ENCODE results near the gene RIPK4. TPM values are rescaled to one million over a fixed set of nuclear protein-coding genes. Genes with fewer than 3 reads are reported as not detected.

Gene RIPK4
- total RNA-seq, 3 donors from 2014 or later = 5.1 to 14.8 (median 10.2) TPM

DNA sequence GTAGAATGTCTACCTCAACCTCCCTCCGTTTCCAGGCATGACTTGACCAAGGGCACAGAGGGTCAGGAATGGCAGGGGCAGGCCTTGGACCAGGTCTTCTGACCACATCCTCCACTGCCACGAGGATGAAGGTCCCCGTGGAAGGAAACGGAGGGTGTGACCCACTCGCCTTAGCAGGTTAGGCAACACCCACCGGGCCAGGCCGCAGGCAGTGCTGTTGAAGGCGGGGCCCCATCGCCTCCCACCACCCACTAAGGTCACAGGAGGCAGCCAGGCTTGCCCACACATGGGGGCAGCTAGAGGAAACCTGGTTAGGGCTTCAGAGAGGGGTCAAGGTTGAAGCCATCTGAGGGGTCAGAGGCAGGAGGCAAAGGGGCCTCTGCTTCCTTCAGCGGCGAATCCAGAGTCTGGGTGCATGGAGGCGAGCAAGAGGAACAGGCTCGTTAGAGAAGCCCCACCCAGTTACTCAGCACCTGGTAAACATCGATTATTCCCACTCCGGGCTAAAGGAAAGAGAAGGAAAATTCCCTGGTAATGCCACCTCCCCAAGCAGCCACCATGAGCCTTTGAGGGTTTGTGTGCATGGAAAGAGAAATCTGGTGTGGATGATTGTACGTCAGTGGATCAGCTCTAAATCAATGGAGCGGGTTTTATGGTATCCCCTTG lies 37.0 kb downstream of the RIPK4 start:
- TF ChIP-seq, protein P1, sequence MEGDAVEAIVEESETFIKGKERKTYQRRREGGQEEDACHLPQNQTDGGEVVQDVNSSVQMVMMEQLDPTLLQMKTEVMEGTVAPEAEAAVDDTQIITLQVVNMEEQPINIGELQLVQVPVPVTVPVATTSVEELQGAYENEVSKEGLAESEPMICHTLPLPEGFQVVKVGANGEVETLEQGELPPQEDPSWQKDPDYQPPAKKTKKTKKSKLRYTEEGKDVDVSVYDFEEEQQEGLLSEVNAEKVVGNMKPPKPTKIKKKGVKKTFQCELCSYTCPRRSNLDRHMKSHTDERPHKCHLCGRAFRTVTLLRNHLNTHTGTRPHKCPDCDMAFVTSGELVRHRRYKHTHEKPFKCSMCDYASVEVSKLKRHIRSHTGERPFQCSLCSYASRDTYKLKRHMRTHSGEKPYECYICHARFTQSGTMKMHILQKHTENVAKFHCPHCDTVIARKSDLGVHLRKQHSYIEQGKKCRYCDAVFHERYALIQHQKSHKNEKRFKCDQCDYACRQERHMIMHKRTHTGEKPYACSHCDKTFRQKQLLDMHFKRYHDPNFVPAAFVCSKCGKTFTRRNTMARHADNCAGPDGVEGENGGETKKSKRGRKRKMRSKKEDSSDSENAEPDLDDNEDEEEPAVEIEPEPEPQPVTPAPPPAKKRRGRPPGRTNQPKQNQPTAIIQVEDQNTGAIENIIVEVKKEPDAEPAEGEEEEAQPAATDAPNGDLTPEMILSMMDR (IDR thresholded peaks at IDR 0.05) = no peak
- Histone ChIP-seq H3K4me1 (ENCODE audit: low read depth) (no peaks in the 10 kb centered on the region), H3K4me3 (no peak overlapping the region), H3K9me3 (no peaks in the 10 kb centered on the region), H3K36me3 (ENCODE audit: low read depth) (no peaks in the 10 kb centered on the region)
- intact Hi-C loops (cut with DNase I, micrococcal nuclease) = no loop called here
- DNase-seq (no peak), ATAC-seq (peak; percentile 72)

DNA sequence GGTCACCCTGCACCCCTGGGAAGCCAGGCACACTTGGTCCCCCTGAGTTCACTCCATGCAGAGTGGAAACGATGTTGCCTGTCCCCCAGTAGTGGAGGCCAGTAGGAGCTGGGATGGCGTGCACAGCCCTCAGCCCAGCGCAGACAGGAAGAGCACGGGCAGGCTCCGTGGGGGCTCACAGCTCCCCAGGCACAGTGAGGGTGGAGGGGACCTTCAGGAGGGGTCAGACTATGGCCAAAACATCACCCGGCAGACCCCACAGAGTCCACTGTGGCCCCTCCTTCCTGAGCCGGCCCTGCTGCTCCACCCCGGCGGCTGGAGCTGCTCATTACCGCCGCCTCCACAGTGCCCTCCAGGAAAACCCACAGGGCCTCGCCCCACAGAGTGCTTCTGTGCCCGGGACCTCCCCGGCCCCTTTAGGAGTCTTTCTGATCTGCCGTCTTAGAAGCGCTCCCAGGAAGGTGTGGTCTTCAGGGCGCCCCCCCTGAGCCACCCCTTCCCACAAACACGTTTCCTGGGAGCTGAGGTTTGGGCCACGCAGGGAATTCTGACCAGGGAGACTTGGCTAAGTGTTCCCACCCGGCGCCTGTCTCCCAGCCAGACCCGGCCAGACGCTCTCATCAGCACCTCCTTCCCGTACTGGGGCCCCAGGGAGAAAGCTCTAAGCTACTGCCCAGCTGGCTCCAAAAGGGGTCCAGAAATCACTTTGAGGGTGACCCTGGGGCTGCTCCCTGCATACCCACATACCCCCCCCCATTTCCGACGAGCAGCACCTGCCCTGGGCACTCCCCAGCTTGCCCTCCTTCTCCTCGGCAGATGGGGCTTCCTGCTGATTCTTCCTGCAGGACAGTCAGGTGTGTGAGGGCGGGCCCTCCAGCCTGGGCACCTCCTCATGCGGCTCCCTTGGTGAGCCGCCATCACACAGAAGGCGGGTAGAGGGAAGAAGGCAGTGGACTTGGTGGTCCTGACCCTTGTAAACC lies 38.8 kb downstream of the RIPK4 start:
- Histone ChIP-seq H3K4me1 (ENCODE audit: low read depth) (no peaks in the 10 kb centered on the region), H3K9me3 (no peaks in the 10 kb centered on the region), H3K36me3 (ENCODE audit: low read depth) (no peaks in the 10 kb centered on the region), H3K4me3 (no peak overlapping the region)
- peak in 1 of 3 donors; percentile 37 for DNase-seq
- TF ChIP-seq, protein P1 (IDR thresholded peaks at IDR 0.05) = no peak
- intact Hi-C loops (cut with DNase I, micrococcal nuclease) = no loop called here
- no peak for ATAC-seq

DNA sequence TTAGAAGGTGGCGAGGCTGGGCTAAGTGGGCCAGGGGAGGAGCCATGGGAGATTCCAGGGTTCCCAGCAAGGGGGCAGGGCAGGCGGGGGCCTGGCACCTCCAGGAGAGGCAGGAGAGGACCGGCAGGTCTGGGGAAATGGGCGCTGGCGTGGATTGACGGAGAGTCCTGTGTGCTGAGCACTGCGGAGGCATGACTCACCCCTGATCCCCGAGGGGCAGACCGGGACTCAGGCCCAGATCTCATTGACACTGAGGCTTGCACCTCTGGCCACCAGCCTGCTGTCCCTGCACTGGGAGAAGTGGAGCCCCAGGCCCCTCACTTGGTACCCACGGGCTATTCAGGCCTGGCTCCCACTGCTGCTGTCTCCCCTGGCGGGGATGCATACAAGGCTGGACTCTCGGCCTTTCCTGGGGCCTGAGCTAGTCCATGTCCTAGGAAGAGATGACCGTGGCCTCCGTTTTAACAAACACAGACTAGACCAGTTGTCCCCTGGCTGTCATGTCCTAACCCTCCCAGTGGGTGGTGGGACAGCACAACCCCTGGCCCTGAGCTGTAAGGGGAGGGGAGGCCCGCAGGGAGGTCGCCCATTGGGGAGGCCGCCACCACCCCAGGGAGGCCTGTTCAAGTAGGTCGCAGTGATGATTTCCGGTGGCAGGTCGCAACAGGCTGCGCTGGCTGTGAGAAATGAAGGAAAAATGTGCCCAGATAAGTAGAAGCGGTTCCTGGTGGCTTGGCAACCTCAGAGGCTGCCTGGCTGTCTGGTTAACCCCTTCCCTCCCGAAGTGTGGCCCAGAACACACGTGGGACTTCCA lies 39.7 kb downstream of the RIPK4 start:
- TF ChIP-seq, protein P1 (IDR thresholded peaks at IDR 0.05) = no peak
- Histone ChIP-seq H3K4me3 (no peak overlapping the region), H3K4me1 (ENCODE audit: low read depth) (no peaks in the 10 kb centered on the region), H3K36me3 (ENCODE audit: low read depth) (no peaks in the 10 kb centered on the region), H3K9me3 (no peaks in the 10 kb centered on the region)
- intact Hi-C loops (cut with DNase I, micrococcal nuclease) = no loop called here
- ATAC-seq (no peak), DNase-seq (peak in 2 of 3 donors; percentile 23)

DNA sequence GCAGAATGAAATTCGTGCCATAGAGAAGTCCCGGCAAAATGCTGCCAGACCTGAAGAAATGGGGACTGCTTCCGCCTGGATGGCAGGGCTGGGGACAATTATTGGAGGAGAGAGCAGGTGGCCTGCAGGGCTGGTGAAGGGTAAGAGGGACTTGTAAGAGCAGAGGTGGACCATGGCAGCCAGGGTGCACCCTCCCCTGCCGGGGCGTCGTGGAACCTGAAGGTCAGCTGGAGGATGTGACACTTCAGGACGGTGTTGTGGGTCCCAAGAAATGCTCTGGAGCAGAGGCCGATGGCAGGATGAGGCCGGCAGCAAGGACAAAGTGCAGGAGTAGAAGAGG lies 40.3 kb downstream of the RIPK4 start:
- ATAC-seq (no peak), DNase-seq (no peak)
- Histone ChIP-seq H3K36me3 (ENCODE audit: low read depth) (no peaks in the 10 kb centered on the region), H3K4me1 (ENCODE audit: low read depth) (no peaks in the 10 kb centered on the region), H3K9me3 (no peaks in the 10 kb centered on the region), H3K4me3 (no peak overlapping the region)
- intact Hi-C loops (cut with DNase I, micrococcal nuclease) = no loop called here
- TF ChIP-seq, protein P1 (IDR thresholded peaks at IDR 0.05) = no peak

DNA sequence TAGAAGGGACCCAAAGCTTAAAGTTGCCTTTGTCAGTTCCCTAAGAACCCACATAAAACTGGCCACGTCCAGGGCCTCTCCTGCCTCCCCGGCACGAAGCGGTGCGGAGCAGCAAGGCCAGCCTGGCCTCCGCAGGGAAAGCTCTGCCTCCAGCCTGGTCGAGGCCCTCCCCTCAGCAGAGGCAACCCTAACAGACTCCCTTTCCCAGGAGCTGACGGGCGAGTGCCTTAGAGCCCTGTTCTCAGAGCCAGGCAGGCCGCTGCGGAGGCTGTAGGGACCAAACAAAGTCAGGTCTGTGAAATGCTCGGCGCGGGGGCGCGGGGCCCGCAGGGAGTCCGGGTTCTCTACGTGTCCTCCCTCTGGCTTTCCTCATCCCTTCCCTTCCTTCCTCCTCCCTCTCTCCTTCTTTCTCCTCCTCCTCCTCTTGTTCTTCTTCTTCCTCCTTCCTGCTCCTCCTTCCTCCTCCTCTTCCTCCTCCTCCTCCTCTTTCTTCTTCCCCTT lies 40.7 kb downstream of the RIPK4 start:
- Histone ChIP-seq H3K9me3 (no peaks in the 10 kb centered on the region), H3K4me3 (no peak overlapping the region), H3K36me3 (ENCODE audit: low read depth) (no peaks in the 10 kb centered on the region), H3K4me1 (ENCODE audit: low read depth) (no peaks in the 10 kb centered on the region)
- DNase-seq (peak in 1 of 3 donors; percentile 15), ATAC-seq (no peak)
- TF ChIP-seq, protein P1 (IDR thresholded peaks at IDR 0.05) = no peak
- intact Hi-C loops (cut with DNase I, micrococcal nuclease) = no loop called here

Data from mucosa of descending colon (tissue), 3 donors.